Stomach (tissue), 4 donors: Measurements from ENCODE around the gene KLHL42.

ENCODE experiments used
- POLR2A ChIP-seq, 4 donors: fragments of 450-650 bp; IDR thresholded peaks; one replicate each; pipeline ENCODE4 v1.6.1; 2016; ENCODE audit warnings: antibody characterized with exemption in 4 of 4, control low read depth in 2 of 4, mild to moderate bottlenecking in 1 of 4, moderate library complexity in 1 of 4
- TF ChIP-seq, protein P1 (sequence below), 7 experiments: fragments of 450-650 bp in 4 of 7; fragments of 200-600 bp in 3 of 7; sonication (generic) in 3 of 7; IDR thresholded peaks; one replicate each; pipeline ENCODE4 v1.5.1; 2016 to 2019; ENCODE audit warnings: antibody characterized with exemption in 7 of 7, control low read depth in 2 of 7, mild to moderate bottlenecking in 1 of 7

GRCh38 chr12:27797301-27798025 lies 17.4 kb downstream of the KLHL42 start:
- no peak for TF ChIP-seq POLR2A (IDR thresholded peaks at IDR 0.05)
- TF ChIP-seq, protein P1, sequence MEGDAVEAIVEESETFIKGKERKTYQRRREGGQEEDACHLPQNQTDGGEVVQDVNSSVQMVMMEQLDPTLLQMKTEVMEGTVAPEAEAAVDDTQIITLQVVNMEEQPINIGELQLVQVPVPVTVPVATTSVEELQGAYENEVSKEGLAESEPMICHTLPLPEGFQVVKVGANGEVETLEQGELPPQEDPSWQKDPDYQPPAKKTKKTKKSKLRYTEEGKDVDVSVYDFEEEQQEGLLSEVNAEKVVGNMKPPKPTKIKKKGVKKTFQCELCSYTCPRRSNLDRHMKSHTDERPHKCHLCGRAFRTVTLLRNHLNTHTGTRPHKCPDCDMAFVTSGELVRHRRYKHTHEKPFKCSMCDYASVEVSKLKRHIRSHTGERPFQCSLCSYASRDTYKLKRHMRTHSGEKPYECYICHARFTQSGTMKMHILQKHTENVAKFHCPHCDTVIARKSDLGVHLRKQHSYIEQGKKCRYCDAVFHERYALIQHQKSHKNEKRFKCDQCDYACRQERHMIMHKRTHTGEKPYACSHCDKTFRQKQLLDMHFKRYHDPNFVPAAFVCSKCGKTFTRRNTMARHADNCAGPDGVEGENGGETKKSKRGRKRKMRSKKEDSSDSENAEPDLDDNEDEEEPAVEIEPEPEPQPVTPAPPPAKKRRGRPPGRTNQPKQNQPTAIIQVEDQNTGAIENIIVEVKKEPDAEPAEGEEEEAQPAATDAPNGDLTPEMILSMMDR (IDR thresholded peaks at IDR 0.05), result no peak
